NCI-H1105 treated with DMSO at 0.1 percent for 48 hours (cell line): ENCODE results near the gene NPAS3.
A peak's percentile ranks its signal among the peaks of the same experiment; 100 is the strongest.
"Not testable (repeated sequence)": the region's sequence is repeated elsewhere in the genome, so short reads cannot be mapped to it uniquely, and the experiment has no call there.

Experiments used
- DNase-seq: peaks from one replicate; lab custom pipeline; 2025; lab: John Stamatoyannopoulos, UW

Gene NPAS3

DNA sequence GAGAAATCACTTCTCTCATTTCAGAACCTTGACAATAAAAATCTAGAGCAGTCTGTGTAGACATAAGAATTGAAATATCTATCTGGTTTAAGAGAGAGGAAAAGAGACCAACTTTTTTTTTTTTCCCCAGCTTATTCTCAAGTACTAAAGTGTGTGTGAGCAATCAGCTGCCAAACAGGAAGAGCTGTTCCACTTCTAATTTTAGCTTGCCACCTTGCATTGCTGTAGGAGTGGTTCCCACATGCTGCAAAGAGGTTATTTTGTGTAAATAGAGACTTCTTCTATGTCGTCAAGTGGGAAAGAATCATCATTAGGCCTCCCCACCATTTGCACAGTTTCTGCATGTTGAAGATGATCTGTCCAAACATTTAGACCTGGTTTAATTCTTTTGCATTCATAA lies 142.6 kb downstream of the NPAS3 start:
- peak; percentile 43 for DNase-seq

DNA sequence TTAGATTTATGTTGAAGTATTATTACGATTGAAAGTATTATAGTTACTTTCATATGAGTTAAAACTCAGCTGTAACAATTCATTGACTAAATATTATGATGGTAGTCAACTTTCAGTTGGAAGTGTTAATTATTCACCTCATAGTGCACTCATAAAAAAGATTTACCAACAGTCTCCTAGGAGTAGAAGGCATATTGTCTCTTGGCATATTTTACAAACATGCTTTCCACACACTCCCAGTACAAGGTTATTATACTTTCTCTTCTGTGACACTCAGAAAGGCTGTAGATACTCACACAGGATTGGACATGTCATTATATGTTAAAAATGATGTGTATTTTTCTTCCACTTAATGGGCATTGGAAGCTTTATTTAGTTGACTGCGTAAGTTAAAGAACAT lies 147.1 kb downstream of the NPAS3 start:
- no peak for DNase-seq

DNA sequence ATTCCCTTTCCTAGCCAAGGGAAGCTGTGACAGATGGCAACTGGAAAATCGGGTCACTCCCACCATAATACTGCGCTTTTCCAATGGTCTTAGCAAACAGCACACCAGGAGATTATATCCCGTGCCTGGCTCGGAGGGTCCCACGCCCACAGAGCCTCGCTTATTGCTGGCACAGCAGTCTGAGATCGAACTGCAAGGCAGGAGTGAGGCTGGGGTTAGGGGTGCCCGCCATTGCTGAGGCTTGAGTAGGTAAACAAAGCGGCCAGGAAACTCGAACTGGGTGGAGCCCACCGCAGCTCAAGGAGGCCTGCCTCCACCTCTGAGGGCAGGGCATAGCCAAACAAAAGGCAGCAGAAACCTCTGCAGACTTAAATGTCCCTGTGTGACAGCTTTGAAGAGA lies 149.6 kb downstream of the NPAS3 start:
- not testable (repeated sequence) for DNase-seq

DNA sequence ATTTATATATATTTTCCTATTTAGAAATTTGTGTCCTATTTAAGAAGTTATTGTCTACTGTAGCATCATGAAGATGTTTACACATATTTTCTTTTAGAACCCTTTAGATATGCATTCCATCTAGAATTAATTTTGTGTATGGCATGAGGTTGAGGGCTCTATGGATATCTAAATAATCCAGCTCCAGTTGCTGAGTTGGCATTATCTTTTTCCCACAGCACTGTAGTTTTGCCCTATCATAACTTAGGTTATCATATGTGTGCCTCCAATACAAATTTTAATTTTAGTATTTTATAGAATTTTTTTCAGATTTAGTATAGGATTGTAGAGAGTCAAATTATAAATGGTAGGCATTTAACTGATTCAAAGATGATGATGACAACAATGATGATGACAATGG lies 159.3 kb downstream of the NPAS3 start:
- DNase-seq: no peak

DNA sequence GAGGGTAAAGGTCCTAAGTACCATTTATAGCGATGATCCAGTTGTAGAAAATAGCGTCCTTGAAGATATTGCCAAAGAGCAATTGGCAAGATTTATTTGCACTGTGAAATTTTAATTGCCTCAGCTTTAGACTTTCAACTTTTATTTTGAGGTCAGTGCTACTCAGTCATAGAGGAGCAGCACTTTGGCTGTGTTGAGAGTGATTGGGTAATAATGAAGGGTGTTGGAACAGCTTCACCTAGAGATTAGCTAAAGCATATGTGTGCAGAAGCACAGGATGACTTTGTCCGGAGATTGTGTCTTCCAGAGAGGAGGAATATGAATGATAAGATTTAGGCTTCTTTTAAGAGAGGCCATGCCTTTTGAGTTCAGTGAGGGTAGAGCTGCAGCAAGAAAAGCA lies 164.8 kb downstream of the NPAS3 start:
- no peak for DNase-seq

DNA sequence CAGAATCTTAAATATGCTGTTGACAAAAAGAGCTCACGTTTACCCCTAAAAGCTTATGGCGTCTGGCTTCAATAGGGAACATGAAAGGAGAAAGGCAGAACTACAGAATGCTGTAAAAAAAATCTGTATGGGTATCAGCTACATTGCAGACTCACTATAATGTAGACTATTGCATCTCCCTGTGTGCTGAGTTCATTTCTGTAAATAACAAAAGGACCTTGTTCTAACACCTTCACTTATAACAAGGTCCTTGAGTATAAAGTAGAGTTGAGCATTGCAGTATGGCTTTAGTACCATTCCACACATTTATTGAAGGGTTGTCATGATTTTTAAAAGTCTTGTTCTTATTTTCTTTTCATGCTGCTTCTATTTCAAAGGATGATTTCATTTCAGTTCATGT lies 165.3 kb downstream of the NPAS3 start:
- no peak for DNase-seq

DNA sequence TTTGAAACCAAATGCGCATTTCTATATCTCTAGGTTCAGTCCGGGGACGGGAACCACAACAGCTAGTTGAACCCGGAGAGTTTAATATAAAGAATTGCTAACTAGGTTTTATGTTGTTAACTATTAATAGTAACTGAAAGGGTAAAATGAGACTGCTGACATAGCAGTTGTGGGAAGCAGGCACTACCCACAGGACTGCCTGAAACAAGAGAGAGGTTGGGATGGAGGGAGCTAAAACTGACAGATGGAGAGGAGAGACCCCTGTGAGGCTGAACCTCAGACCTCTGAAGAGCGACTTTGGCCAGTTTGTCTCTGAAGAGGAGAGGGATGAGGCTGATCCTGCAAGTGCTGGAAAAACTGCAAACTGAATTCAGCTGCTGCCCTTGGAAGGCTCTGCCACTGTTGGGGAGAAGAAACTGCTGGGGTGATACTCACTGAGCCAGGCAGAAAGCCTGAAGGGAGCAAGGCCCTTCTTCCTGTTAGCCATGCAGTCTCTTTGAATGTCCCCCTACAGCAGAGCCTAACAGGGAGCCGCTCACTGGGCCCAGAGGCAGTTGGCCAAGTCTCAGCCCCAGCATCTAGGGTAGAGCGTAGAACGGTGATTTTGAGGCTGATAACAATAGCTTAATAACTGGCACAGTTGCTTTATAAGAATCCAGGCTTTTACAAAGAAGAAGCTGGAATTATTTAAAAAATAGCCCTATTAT lies 172.2 kb downstream of the NPAS3 start:
- no peak for DNase-seq

DNA sequence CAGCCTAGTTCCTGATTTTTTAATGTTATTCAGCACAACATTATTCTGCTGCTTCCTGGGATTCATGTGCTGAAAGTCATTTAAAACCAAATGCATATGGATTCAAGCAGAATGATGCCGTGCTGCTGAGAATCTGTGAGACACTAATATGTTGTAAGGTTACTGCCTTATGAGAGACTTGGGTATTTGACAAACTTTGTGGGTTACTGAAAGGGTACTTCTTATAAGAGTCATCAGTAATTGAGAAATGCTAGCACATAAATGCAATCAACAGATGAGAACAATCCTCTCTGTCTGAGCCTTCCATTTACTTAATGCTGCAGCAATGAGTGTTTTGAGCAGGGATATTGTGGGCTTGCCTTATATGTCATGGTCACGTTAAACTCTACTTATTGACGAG lies 175.7 kb downstream of the NPAS3 start:
- no peak for DNase-seq

DNA sequence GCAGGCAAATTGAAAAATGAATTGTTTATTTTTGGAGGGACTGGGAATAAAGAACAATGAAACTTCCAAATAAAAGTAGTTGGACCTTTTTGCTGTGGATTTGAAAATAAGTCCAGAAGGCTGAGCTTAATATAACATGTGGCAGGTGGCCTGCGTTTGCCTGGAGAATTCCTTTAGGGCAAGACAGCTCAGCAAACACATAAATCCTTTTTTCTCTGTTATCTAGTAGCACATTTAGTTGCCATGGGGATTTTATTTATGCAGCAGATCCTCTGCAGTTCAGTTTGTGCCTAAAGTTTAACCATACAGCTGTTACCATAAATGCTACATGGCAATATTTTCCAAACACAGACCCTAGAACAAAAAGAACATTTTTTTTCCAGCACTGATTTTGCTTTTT lies 180.0 kb downstream of the NPAS3 start:
- DNase-seq: no peak

DNA sequence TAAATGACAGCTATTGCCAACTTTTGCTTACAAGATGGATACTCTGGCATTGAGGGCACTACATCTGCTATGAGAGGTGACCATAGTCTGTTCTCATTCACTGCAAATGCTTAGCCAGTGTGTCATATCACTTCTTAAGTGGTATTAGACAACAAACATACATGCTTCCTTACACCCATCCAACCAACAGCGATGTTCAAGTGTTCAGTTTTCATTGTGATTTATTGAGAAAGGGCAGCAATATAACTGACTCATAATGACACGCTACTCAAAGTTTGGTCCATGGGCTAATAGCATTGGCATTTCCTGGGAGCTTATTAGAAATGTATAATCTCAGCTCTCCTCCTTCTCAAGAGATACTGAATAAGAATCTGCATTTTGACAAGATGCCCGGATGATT lies 181.7 kb downstream of the NPAS3 start:
- DNase-seq: no peak

DNA sequence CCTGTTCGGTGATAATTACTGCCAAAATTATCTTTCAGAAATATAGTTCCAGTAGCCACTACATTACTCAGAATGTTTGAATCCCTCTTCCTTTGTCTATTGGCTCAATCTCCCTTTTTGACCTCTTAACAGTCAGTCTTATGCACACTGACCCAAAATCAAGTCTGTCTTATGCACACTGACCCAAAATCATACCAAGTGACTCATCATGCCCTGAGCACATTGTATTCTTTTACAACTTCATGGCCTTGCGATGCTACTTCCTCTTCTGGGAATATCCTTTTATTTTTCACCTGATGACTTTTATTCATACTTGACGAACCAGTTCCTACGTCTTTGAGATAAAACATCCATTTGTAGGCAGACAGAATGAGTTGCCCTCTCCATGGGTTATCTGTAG lies 182.3 kb downstream of the NPAS3 start:
- no peak for DNase-seq

DNA sequence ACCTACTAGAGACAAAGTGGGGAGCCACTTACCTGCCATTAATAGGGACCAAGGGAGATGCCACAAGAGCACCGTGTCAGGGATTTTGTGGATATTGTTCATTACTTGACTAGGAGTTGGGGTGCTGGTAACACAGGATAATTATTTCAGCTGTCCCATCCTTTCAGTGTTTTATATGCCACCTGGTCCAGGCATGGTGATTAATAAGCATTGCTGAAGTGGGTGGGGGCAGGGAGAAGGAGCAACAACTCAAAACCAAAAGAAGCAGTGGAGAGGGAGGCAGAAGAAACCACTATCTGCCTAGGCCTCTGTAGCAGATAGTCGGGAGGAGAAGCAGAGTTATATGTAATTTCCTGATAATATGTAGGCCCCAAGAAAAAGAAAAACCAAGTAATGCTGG lies 184.6 kb downstream of the NPAS3 start:
- DNase-seq: no peak

DNA sequence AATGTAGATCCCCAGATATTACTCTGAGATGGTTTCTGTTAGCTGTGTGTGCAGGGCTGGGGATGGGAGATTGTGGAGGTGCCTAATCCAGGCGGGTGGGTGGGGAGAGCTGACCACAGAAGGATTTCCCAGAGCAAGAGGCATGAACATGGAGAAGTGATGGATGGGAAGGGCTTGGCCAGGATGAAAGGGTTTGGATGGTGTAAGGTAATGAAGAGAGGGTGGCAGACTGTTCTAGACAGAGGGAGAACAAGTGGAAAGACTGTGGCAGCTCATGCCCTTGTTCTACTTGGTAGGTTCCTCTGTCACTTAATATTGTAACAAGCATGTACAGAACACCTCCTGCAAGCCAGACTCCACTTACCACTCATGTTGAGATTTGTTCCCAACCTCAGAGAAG lies 187.8 kb downstream of the NPAS3 start:
- no peak for DNase-seq

DNA sequence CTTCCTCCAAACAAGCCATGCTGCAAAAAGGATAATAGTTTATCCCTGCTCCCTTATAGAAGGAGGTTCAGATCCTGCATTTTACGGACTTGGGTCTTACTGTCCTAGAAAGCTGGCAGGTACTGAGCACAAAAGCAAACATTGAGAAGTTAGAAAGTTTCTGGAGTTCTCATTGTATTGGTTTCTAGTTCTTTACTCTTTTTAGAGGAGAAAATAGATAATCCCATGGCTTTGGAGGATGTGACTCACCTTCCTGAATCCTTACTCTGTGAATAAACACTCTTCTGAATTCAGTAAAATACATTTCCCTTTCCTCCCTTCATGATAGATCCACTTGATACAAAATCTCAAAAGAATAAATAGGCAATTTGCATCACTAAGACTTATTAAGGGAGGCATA lies 188.9 kb downstream of the NPAS3 start:
- DNase-seq: no peak

DNA sequence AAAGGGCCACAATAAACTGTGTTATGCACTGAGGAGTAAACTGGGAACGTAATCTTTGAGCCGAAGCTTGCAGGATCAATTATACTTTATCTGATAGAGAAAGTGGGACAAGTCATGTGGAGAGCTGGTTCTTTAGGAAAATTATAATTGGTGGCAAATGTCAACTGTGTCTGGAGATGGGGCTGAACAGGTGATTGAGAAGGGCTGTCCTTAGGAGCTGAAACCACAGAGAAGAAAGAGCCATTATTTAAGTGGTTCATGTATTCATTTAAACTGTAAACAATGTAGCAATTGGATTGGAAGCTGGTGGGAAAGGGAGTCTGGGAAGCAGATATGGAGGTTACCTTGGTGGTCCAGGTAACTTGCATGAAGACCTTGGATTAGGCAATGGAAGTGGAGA lies 193.1 kb downstream of the NPAS3 start:
- DNase-seq: no peak

DNA sequence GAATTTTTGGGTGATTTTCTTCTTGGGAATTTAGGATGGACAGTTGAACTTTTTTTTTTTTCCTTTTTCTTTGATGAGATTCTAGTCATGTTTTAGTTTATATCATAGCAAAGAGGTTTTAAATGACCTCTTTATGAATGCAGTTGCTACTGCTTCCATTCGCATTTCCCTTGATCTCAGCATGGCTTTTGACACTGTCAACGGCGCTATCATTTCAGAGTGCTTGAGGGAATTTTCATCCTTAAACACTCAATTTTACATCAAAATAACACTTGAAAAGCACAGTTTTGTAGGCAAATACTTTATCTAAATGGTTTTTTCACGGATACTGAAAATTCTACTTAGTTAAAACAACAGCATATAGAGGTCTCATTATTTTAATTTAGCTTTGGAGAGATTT lies 195.5 kb downstream of the NPAS3 start:
- no peak for DNase-seq

DNA sequence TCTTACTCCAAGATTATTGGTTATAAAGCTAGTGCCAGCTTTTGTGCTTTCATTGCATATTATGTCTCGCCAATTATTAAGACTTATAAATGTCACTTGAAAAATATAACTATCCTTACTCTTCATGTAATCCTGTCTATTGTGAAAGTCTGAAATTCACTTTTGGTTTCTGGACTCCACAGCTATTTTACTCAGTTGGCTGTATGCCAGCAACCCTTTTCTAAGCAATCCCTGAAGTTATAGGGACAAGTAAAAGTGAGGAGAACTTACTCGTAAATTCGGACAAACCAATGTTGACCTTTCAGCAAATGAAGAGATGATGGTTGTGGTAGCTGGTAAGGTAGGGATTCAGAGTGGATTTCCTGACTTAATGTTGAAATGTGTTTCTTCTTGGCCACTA lies 196.3 kb downstream of the NPAS3 start:
- DNase-seq: no peak

DNA sequence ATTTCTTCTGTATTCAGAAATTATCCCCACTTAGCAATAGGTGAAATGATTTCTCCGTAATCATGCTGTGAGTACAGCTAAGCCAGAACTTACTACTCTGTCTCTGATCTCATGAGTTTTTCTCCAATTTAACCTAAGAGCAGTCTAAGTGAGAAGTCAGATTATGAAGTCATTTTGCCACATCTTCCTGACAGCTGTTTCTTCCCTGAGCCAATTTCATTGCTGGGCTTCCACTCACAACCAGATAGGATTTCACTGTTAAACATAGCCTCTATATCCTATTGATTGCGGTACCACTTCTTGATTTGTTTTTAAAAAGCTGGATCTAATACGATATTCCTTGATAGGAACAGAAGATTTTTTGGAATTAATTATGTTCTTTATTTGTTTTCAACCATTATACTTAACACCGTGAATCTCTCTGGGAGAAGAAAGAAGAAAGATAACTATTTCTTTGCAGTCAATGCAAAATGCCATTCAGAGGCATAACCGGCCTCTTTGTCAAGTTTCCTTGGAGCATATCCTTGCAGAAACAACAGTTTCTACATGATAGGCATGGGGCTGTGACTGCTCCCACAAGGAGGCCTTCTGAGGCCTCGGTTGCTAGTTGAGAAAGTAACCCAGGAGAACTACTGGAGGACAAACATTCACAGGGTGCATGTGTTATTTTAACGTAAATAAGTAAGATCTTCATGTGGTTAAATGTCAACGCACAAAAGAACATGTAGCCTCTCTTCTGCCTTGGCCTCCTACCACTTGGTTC lies 212.2 kb downstream of the NPAS3 start:
- no peak for DNase-seq

DNA sequence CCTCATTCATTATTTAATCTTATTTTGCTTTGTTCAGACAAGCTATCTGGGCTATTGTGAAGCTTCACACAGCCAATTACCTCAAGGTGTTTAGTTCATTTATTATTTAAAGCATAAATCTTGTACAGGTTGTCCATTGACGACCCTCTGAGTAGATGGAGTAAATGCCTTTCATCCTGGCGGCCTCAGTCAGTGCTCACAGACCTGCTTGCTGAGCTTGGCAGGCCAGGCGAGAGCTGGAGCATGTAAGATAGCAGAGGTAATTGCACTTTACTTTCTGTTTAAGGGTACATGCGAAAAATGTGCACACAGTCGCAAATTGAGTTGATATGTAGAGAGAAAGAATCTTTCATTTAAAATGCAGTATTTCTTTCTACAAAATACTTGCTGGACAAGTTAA lies 224.4 kb downstream of the NPAS3 start:
- DNase-seq: peak; percentile 86

DNA sequence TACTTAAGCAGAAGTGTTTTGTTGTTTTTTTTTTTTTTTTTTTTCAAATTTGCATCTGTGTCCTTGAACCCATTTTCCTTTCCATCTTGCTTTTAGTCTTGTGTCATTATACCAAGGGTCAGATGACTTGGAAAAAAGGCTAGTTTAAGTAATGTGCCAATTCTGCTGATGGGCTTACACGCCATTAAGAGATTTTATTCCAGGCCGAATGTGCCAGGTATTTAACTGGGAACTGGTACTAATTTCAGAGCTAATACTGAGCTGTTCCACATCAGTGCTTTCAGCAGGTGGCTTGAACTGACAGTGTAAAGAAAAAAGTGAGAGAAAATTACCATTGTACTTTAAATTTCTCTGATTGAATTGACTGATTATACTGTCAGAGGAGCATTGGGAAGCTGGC lies 224.9 kb downstream of the NPAS3 start:
- DNase-seq: peak; percentile 95

DNA sequence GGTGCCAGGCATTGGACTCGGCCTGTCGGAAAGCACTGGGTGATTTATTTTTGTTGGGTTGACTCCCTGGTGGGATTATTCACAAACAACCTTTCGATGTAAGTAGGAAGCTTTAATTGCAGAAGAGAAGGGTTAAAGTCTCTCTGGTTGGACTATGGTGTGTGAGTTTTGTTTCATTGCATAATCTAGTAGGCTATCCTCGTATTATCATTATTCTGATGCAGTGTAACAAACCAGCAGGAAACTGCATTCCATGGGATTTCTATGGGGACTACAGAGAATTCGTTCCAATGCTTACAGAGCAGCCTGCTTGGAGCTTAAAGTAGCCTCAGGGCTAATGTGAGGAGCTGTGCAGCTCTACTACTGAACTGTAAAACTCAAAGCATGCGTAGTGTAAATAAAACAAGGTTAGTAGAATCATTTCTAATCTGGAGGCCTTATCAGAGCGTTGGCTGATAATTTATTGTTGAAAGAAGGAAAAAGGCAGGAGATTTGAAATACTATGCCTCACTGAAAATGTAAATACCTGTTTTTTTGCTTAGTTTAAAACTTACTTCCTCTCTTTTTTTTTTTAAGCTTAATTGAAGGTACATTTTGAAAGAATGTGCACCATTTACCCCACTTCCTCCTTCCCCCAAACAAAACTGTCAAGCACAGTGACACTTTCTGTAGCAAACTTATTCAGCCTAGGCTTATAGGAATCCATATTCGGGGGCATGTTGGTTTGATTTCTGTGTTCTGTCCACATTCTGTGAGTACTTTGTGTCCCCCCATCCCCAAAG lies 226.7 kb downstream of the NPAS3 start:
- no peak for DNase-seq

DNA sequence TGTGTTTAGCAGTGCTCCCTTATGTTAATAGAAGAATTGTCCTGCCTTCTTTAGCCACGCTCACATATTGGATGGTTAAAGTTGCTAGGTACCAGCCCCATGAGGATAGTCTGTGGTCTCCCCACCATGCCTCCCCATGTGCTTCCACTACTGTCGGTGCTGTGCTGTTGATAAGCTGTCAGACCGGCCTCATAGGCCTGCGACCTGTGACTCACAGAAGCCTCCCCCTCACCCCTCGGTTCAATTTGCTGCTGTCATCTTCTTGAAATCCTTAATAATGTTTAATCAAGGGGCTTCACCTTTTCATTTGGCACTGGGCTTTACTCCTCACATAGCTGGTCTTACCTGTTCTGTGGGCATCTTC lies 227.2 kb downstream of the NPAS3 start:
- DNase-seq: no peak

DNA sequence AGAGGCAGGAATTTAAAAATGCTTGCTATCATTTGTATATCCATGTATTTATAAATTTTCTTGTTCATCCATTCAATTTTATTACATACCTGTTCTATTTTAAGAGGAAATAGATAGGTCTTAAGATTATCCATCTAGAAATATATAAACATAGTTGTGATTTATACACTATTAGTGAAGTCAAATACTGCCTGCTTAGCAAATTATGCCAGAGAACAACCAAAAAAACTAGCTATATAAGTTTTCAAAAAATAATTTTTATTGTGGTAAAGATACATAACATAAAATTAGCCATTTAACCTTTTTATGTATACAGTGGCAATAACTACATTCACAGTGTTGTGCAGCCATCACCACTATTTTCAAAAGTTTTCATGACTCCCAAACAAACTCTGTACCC lies 237.3 kb downstream of the NPAS3 start:
- DNase-seq: no peak
